Large intestine (tissue), 3 donors: ENCODE measurements around the gene TAF11L4. TPM values are rescaled to one million over a fixed set of nuclear protein-coding genes. Genes with fewer than 3 reads are reported as not detected.
A peak's percentile ranks its signal among the peaks of the same experiment; 100 is the strongest.
"Not testable (repeated sequence)": the region's sequence is repeated elsewhere in the genome, so short reads cannot be mapped to it uniquely, and the experiment has no call there.

ENCODE experiments used
- DNase-seq, 2 donors: peaks; one replicate each; pipeline versions ENCODE4 v3.0.0 to v3.0.0-alpha.2; 2013
- H3K27ac ChIP-seq: one replicate; pipeline ENCODE4 v1.5.1; 2013; ENCODE audit warnings: low read length
- H3K27me3 ChIP-seq: 2 replicates; pipeline ENCODE4 v1.6.1; 2013; ENCODE audit warnings: low read length; ENCODE audit not compliant: control insufficient read depth, insufficient read depth
- H3K36me3 ChIP-seq: 2 replicates; pipeline ENCODE4 v1.6.1; 2013; ENCODE audit warnings: low read length; ENCODE audit not compliant: control insufficient read depth, insufficient read depth
- H3K4me1 ChIP-seq: one replicate; pipeline ENCODE4 v1.6.1; 2013; ENCODE audit warnings: low read length; ENCODE audit not compliant: control insufficient read depth, insufficient read depth
- H3K4me3 ChIP-seq: one replicate; pipeline ENCODE4 v1.5.1; 2013; ENCODE audit warnings: low read length
- H3K9me3 ChIP-seq: one replicate; pipeline ENCODE4 v1.6.1; 2013; ENCODE audit warnings: mild to moderate bottlenecking, low read depth, low read length, moderate library complexity; ENCODE audit not compliant: control insufficient read depth
- WGBS: methylation state at CpG from one replicate; pipeline ENCODE4 v1.1.5; 2013; ENCODE audit warnings: low lambda C conversion rate; ENCODE audit not compliant: insufficient coverage; 5-methylcytosine and 5-hydroxymethylcytosine counted together
- polyA plus RNA-seq: library from polyadenylated mRNA; unstranded; fragments of 120-200 nt; gene quantifications from one replicate; pipeline ENCODE4 v1.2.1, GENCODE V29; 2013

The TAF11L4 gene
- polyA plus RNA-seq, 1 donor, result not detected

DNA sequence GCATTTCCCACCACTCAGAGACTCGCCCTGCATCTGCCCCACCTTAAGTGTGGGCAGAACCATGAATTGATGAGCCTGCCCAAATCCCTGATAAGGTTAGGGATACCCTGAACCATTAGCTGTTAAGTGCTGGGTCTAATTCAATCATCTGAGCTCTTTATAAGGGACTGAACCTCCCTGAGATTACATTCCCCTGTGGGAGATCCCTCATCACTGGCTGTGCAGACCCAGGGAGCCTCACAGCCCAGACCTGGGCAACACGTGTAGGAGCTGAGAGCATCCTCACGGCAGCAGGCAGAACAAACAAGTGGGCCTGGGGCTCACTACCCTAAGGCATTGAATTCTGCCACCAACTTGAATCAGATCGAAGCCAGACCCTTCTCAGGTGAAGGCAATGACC lies 24.2 kb upstream of the TAF11L4 start:
- Histone ChIP-seq H3K4me1 (no peaks in the 10 kb centered on the region), H3K4me3 (no peak overlapping the region), H3K36me3 (no peaks in the 10 kb centered on the region), H3K27me3 (no peaks in the 10 kb centered on the region), H3K27ac (no peak overlapping the region), H3K9me3 (peaks cover 3% of the 10 kb centered on the region)
- no CpG with 5 or more reads among the region's 4 CpGs for WGBS
- DNase-seq, result no peak

DNA sequence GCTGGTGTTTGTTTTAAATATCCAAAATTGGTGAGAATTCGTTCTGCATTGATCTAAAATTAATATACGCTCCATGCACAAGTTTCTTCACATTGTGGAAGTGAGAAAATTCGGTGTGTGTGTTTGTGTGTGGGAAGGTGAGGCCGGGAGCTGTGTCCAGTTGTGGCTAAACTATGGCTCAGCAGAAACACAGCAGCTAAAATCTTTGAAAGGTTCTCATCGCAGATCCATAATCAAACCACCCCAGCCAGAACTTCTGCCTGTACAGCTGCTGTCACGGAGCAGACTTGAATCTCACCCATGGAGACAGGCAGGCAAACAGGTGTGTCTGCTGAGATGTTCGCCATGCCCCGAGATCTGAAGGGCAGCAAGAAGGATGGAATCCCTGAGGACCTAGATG lies 23.7 kb upstream of the TAF11L4 start, which contains the start of gene TAF11L2:
TSS of gene TAF11L2 (plus strand) at position 301 of the 400 bp plus-strand sequence.
- H3K9me3 ChIP-seq, H3K36me3 ChIP-seq, H3K27ac ChIP-seq, H3K4me1 ChIP-seq, DNase-seq, H3K4me3 ChIP-seq, H3K27me3 ChIP-seq: not testable (repeated sequence)
- no CpG with 5 or more reads among the region's 8 CpGs for WGBS

DNA sequence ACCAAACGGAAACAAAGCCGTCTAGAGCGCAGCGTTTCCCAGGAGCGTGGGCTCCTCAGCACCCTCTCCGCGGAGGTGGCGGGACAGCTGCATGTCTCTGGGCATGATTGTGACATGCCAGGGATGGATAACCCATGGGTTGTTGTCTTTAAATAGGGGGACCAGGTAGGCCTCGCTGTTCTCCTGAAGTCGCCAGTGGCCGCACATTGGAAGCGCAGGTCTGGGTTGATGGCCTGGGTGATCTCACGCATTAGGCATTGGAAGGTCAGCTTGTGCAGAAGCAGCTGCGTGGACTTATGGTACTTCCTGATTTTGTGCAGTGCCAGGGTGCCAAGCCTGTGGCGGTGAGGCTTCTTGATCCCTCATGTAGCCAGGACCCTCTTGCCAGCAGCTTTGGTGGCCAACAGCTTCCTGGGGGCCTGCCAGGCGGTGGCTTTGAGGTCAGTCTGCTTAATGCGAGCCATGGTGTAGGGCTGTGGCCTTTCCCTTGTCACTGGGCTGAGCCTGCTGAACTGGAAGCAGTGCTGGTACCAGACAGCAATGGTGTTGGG lies 9.8 kb upstream of the TAF11L4 start:
- Histone ChIP-seq H3K27me3 (no peaks in the 10 kb centered on the region), H3K27ac (no peak overlapping the region), H3K36me3 (no peaks in the 10 kb centered on the region), H3K4me3 (no peak overlapping the region), H3K9me3 (no peaks in the 10 kb centered on the region), H3K4me1 (no peaks in the 10 kb centered on the region)
- WGBS, result no CpG with 5 or more reads among the region's 17 CpGs
- DNase-seq, result no peak

DNA sequence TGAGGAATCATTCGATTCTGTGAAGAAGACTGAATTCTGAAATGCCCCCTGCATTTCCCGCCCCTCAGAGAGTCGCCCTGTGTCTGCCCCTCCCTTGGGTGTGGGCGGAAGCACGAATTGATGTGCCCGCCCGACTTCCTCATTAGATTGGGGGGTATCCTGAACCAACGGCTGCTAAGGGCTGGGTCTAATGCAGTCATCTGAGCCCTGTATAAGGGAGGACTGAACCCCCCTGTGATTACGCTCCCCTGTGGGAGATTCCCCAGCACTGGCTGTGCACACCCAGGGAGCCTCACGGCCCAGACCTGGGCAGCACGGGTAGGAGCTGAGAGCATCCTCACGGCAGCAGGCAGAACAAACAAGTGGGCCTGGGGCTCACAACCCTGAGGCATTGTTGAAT lies 4.1 kb upstream of the TAF11L4 start:
- not testable (repeated sequence) for H3K36me3 ChIP-seq, H3K27ac ChIP-seq, H3K27me3 ChIP-seq, DNase-seq, H3K4me3 ChIP-seq, H3K9me3 ChIP-seq, H3K4me1 ChIP-seq
- 60% methylated on average over 1 of the region's 12 CpGs for WGBS

DNA sequence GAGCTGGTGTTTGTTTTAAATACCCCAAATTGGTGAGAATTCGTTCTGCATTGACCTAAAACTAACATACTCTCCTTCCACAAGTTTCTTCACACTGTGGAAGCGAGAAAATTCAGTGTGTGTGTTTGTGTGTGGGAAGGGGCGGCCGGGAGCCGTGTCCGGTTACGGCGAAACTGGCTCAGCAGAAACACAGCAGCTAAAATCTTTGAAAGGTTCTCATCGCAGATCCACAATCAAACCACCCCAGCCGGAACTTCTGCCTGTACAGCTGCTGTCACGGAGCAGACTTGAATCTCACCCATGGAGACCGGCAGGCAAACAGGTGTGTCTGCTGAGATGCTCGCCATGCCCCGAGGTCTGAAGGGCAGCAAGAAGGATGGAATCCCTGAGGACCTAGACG lies 3.5 kb upstream of the TAF11L4 start, which contains the start of gene TAF11L3:
TSS of gene TAF11L3 (plus strand) at position 301 of the 400 bp plus-strand sequence.
- not testable (repeated sequence) for H3K36me3 ChIP-seq, H3K27me3 ChIP-seq, H3K27ac ChIP-seq, H3K4me3 ChIP-seq, H3K4me1 ChIP-seq, DNase-seq, H3K9me3 ChIP-seq
- WGBS, result no CpG with 5 or more reads among the region's 15 CpGs

DNA sequence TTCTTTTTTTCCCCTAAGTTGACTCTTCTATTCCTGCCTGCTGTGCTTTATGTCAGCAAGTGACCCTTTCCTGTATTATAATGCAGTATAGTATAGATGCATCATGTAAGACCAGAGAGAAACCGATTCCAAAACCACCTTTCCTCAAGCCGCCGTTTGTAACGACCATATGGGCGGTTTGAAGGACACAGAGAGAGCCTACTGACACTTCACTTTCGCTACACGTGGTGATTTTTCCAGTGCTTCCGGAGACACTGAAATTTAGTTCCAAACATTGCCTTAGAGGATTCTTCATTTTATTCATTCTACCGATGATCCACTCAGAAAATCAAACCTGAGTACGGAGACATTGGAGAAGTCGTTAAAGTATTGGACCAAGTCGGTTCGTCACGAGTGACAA lies 2.1 kb upstream of the TAF11L4 start:
- H3K9me3 ChIP-seq, H3K36me3 ChIP-seq, H3K4me3 ChIP-seq, H3K27ac ChIP-seq, H3K4me1 ChIP-seq, DNase-seq, H3K27me3 ChIP-seq: not testable (repeated sequence)
- WGBS, result 100% methylated on average over 6 of the region's 14 CpGs

DNA sequence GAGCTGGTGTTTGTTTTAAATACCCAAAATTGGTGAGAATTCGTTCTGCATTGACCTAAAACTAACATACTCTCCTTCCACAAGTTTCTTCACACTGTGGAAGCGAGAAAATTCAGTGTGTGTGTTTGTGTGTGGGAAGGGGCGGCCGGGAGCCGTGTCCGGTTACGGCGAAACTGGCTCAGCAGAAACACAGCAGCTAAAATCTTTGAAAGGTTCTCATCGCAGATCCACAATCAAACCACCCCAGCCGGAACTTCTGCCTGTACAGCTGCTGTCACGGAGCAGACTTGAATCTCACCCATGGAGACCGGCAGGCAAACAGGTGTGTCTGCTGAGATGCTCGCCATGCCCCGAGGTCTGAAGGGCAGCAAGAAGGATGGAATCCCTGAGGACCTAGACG lies 3.3 kb downstream of the TAF11L4 start, which contains the start of gene TAF11L5:
TSS of gene TAF11L5 (plus strand) at position 301 of the 400 bp plus-strand sequence.
- not testable (repeated sequence) for H3K27ac ChIP-seq, H3K4me3 ChIP-seq, H3K4me1 ChIP-seq, H3K36me3 ChIP-seq, H3K9me3 ChIP-seq, H3K27me3 ChIP-seq, DNase-seq
- WGBS, result no CpG with 5 or more reads among the region's 15 CpGs

DNA sequence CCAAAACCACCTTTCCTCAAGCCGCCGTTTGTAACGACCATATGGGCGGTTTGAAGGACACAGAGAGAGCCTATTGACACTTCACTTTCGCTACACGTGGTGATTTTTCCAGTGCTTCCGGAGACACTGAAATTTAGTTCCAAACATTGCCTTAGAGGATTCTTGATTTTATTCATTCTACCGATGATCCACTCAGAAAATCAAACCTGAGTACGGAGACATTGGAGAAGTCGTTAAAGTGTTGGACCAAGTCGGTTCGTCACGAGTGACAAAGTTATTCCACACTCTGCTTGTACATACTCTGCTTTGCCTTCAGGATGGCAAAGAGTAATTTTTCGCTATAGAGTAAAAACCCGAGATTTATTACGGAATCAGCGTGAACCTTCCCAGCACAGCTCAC lies 4.9 kb downstream of the TAF11L4 start:
- DNase-seq, result peak in 1 of 2 donors; percentile 24
- H3K36me3 ChIP-seq, H3K27ac ChIP-seq, H3K4me3 ChIP-seq, H3K9me3 ChIP-seq, H3K27me3 ChIP-seq, H3K4me1 ChIP-seq: not testable (repeated sequence)
- WGBS, result 89% methylated on average over 6 of the region's 17 CpGs

DNA sequence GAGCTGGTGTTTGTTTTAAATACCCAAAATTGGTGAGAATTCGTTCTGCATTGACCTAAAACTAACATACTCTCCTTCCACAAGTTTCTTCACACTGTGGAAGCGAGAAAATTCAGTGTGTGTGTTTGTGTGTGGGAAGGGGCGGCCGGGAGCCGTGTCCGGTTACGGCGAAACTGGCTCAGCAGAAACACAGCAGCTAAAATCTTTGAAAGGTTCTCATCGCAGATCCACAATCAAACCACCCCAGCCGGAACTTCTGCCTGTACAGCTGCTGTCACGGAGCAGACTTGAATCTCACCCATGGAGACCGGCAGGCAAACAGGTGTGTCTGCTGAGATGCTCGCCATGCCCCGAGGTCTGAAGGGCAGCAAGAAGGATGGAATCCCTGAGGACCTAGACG lies 6.8 kb downstream of the TAF11L4 start, which contains the start of gene TAF11L6:
TSS of gene TAF11L6 (plus strand) at position 301 of the 400 bp plus-strand sequence.
- not testable (repeated sequence) for H3K4me3 ChIP-seq, H3K27ac ChIP-seq, H3K27me3 ChIP-seq, H3K9me3 ChIP-seq, H3K36me3 ChIP-seq, DNase-seq, H3K4me1 ChIP-seq
- WGBS, result no CpG with 5 or more reads among the region's 15 CpGs
